ENCODE data around the gene XAGE1A. TPM values are rescaled to one million over a fixed set of nuclear protein-coding genes. Genes with fewer than 3 reads are reported as not detected.
"Not testable (repeated sequence)": the region's sequence is repeated elsewhere in the genome, so short reads cannot be mapped to it uniquely, and the experiment has no call there.

Gene XAGE1A, protein sequence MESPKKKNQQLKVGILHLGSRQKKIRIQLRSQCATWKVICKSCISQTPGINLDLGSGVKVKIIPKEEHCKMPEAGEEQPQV
- not detected in 2 replicates for total RNA-seq
- polyA plus RNA-seq (2012) = not detected

DNA sequence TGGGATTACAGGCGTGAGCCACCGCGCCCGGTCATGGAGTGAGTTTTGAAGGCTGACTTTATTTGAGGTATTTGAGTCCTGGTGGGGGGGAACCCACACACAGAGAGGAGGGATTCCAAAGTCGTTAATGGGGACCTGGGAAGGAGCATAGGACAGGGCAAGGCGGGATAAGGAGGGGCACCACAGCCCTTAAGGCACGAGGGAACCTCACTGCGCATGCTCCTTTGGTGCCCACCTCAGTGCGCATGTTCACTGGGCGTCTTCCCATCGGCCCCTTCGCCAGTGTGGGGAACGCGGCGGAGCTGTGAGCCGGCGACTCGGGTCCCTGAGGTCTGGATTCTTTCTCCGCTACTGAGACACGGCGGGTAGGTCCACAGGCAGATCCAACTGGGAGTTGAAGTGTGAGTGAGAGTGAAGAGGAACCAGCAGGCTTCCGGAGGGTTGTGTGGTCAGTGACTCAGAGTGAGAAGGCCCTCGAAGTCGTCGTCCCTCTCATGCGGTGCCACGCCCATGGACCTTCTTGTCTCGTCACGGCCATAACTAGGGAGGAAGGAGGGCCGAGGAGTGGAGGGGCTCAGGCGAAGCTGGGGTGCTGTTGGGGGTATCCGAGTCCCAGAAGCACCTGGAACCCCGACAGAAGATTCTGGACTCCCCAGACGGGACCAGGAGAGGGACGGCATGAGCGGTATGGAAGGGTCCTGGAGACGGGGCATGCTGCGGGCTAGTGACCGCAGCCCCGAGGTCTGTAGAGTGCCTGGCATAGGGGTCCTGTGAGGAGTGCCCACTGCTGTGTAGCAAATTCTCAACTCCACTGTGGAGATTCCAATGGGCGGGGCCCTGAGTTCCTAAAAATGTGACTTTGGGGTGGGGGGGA, at the start of gene XAGE1A:
XAGE1A (plus strand) TSS at position 264 of the 874 bp plus-strand sequence. CDS start 1,554 bp downstream, outside the sequence.
- DNase-seq (ENCODE audit: low read depth) = not testable (repeated sequence)

DNA sequence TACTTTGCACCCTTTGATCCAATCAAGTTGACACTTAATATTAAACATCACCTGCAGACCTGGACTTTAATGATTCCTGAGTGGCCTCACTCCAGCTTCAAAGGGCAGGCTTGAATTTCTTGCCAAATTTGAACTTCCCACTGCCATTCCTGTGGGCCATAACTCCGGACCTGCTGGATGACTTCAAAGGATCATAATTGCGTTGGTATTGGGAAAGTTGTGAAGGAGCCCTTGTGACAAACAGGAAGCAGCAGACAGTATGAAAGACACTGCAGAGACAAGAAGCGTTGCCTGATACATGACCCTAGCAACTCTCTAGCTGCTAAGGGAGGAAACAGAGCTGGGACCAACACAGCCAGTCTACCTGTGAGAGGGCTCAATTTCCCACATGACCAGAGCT, 43.6 kb upstream of the XAGE1A start:
- DNase-seq (ENCODE audit: low read depth) = not testable (repeated sequence)

DNA sequence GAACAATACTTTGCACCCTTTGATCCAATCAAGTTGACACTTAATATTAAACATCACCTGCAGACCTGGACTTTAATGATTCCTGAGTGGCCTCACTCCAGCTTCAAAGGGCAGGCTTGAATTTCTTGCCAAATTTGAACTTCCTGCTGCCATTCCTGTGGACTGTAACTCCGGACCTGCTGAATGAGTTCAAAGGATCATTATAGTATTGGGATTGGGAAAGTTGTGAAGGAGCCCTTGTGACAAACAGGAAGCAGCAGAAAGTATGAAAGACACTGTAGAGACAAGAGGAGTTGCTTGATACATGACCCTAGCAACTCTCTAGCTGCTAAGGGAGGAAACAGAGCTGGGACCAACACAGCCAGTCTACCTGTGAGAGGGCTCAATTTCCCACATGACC, 24.3 kb upstream of the XAGE1A start:
- not testable (repeated sequence) for DNase-seq (ENCODE audit: low read depth)

DNA sequence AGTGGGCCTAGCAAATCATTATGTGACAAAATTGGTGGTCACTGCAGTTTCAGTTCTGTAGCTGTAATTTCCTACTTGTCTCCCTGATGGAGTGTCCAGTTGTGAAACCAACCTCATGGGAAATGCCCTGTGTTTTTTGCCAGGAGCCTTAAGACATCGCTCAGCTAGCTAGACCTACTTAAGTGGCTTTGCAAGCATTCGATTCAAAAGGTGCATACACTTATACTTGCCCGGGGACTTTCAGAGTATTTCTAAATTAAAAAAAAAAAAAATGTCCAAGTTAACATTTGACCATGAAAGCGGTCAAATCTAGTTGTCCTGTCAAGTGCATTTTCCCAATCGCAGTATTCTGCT, 788 bp downstream of the XAGE1A start:
- DNase-seq (ENCODE audit: low read depth) = not testable (repeated sequence)

DNA sequence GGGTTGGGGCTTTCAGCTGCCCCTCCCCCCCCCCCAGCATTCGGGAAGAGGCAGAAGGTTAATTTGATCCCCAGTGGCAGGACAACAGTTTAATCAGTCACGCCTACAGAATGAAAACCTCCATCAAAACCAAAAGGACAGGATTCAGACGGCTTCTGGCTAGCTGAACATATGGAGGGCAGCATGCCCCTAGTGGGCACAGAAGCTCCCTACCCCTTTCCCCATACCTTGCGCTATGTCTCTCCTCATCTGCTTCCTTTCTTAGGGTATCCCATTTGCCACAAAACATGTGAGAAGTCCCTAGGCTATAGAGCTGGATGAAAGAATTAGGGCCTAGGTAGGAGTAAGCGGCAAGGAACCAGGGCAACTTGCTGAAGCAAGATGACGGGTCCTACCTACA, 5.8 kb downstream of the XAGE1A start:
- not testable (repeated sequence) for DNase-seq (ENCODE audit: low read depth)

DNA sequence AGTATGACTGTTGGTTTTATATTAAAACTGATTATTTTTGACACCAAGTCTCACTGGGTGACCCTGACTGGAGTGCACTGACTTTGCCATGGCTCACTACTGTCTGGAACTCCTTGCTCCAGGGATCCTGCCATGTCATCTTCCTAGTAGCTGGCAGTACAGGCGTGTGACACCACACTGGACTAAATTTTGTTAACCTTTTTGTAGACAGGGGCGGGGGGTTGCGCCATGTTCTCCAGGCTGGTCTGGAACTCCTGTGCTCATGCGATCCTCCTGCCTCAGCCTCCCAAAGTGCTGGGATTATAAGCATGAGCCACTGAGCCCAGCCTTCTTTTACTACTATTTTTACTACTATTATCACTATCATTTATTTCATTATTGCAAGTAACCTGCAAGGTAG, 8.9 kb downstream of the XAGE1A start:
- no peak for DNase-seq (ENCODE audit: low read depth)

DNA sequence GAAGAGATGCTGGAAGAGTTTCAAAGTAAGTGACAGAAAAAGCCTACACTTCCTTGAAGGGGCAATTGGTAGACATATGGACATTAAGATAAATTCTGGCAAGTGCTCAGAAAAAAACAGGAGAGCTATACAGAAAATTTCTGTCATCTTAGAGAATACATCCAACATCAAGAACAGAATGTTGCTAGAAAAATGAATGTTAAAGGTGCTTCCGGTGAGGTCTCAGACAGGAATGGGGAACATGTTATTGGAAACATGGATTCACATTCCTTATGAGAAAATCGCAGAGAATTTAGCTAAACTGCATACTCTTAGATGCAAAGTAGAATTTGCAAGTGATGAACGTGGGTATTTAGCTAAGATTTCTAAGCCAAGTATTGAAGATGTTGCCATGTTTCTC, 11.7 kb downstream of the XAGE1A start:
- no peak for DNase-seq (ENCODE audit: low read depth)

DNA sequence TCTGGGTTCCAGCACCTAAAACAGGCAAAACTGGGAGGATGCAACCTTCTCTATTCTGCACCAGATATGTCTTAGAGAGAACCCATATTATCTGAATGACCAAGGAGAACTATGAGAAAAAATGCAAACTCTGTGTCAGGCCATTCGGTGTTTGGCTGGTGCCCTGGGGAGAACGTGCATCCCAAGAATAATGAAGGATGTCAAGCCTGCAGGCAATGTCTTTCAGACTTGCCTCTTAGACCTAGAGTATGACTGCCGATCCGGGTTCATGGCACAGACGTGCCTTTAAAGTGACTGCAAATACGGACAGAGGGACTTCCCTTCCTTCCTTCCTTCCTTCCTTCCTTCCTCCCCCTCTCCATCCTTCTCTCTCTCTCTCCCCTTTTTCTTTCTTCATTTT, 14.3 kb downstream of the XAGE1A start:
- no peak for DNase-seq (ENCODE audit: low read depth)

DNA sequence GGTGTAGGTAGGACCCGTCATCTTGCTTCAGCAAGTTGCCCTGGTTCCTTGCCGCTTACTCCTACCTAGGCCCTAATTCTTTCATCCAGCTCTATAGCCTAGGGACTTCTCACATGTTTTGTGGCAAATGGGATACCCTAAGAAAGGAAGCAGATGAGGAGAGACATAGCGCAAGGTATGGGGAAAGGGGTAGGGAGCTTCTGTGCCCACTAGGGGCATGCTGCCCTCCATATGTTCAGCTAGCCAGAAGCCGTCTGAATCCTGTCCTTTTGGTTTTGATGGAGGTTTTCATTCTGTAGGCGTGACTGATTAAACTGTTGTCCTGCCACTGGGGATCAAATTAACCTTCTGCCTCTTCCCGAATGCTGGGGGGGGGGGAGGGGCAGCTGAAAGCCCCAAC, 15.5 kb downstream of the XAGE1A start:
- not testable (repeated sequence) for DNase-seq (ENCODE audit: low read depth)

DNA sequence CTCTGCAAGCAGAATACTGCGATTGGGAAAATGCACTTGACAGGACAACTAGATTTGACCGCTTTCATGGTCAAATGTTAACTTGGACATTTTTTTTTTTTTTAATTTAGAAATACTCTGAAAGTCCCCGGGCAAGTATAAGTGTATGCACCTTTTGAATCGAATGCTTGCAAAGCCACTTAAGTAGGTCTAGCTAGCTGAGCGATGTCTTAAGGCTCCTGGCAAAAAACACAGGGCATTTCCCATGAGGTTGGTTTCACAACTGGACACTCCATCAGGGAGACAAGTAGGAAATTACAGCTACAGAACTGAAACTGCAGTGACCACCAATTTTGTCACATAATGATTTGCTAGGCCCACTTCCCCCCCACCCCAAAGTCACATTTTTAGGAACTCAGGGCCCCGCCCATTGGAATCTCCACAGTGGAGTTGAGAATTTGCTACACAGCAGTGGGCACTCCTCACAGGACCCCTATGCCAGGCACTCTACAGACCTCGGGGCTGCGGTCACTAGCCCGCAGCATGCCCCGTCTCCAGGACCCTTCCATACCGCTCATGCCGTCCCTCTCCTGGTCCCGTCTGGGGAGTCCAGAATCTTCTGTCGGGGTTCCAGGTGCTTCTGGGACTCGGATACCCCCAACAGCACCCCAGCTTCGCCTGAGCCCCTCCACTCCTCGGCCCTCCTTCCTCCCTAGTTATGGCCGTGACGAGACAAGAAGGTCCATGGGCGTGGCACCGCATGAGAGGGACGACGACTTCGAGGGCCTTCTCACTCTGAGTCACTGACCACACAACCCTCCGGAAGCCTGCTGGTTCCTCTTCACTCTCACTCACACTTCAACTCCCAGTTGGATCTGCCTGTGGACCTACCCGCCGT, 20.7 kb downstream of the XAGE1A start:
- DNase-seq (ENCODE audit: low read depth) = not testable (repeated sequence)

DNA sequence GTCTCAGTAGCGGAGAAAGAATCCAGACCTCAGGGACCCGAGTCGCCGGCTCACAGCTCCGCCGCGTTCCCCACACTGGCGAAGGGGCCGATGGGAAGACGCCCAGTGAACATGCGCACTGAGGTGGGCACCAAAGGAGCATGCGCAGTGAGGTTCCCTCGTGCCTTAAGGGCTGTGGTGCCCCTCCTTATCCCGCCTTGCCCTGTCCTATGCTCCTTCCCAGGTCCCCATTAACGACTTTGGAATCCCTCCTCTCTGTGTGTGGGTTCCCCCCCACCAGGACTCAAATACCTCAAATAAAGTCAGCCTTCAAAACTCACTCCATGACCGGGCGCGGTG, 21.3 kb downstream of the XAGE1A start, which contains the start of gene XAGE1B:
XAGE1B (minus strand) TSS at position 77 of the 339 bp plus-strand sequence. CDS start 1,536 bp downstream, outside the sequence.
- not testable (repeated sequence) for DNase-seq (ENCODE audit: low read depth)

DNA sequence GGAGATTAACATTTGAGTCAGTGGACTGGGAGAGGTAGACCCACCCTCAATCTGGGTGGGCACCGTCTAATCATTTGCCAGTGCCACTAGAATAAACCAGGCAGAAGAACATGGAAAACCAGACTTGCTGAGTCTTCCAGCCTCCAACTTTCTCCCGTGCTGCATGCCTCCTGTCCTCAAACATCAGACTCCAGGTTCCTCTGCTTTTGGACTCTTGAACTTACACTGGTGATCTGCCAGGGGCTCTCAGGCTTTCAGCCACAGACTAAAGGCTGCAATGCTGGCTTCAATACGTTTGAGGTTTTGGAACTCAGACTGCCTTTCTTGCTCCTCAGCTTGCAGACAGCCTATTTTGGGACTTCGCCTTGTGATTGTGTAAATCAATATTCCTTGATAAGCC, 45.4 kb downstream of the XAGE1A start:
- not testable (repeated sequence) for DNase-seq (ENCODE audit: low read depth)

DNA sequence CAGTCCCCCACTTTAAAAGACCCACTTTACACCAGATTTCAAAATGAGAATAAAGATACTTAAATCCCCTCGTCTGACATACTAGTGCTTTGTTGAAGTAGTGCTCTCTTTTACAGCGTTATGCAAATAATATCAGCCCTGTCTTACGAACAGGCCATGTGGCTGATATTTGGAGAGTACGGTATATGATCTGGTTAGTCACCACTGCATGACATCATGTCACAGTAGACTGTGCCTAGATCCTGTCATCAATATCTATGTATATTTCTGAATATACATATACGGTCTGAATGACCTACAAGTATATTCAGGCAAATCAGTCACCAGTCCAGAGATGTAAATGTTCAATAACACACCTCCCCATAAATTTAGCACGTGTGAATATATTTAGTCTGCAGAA, 46.7 kb downstream of the XAGE1A start:
- no peak for DNase-seq (ENCODE audit: low read depth)

DNA sequence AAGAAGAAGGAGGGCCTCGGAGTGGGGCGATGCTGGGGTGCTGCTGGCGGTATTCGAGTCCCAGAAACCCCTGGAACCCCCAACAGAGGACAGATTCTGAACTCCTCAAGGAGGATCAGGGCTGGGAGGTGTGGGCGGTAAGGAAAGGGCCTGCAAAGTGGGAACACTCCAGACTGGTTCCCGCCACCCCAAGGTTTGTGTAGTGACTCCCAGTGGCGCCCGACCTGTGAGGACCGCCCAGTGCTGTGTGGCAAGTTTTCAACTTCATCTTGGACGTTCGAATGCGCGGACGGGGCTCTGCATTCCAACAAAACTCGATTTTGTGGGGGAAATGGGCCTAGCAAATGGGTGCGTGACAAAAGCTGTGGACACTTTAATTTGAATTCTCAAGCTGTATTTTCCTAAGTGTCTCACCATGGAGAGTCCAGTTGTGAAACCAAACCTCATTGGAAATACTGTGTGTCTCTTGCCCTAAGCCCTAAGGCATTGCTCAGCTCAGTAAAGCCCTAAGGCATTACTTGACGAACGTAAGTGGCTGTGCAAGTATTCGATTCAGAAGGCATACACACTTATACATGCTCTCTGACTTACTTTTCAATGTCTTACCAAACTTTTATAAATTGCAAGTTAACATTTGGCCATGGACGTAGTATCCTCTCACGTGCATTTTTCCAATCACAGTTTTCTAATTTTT, 48.7 kb downstream of the XAGE1A start:
- no peak for DNase-seq (ENCODE audit: low read depth)

DNA sequence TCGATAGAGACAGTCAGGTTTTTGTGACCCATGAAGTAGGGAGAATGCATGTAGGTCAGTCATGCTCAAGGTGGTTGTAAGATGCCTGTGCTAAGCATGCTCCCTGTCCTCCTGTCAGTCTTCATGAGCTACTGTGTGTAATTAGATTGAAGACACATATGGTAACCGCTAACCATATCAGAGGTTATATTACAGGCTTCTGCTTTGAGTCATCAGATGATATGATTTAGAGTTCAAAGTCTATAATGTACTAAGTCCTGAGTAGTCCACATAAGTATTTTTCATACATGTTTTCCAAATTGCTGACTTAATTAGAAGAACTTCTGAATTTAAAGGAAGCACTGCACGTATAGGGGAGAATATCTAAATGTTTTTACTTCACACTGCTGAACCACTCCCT, 53.2 kb downstream of the XAGE1A start:
- not testable (repeated sequence) for DNase-seq (ENCODE audit: low read depth)

Other genes with a start within 250 kb of the XAGE1A start
- gene XAGE2, start 126.8 kb upstream of the XAGE1A start, total RNA-seq = not detected in 2 replicates
- gene XAGE1B, start 21.3 kb downstream of the XAGE1A start, total RNA-seq = not detected in 2 replicates
- gene SSX7, start 159.1 kb downstream of the XAGE1A start, total RNA-seq = not detected in 2 replicates
- gene SSX2, start 211.4 kb downstream of the XAGE1A start, total RNA-seq = not detected in 2 replicates